ENCODE measurements around the gene HNRNPF.

The HNRNPF gene

GRCh38 chr10:43380610-43381222 lies 28.3 kb downstream of the HNRNPF start:
- Histone ChIP-seq H3K9me3 (ENCODE audit: control insufficient read depth in 1 of 2, low read length in 2 of 2) (no peaks in the 10 kb centered on the region), H3K9ac (ENCODE audit: low read depth in 1 of 2, low read length in 2 of 2) (no peak overlapping the region), H3K27ac (ENCODE audit: low read depth, low read length) (no peak overlapping the region), H3K36me3 (ENCODE audit: control insufficient read depth in 1 of 2, insufficient read depth in 2 of 2, low read length in 2 of 2) (peaks cover 0 to 3% of the 10 kb centered on the region in 2 donors), H3K27me3 (ENCODE audit: control insufficient read depth in 1 of 2, insufficient read depth in 2 of 2, low read length in 2 of 2) (no peaks in the 10 kb centered on the region), H3K4me3 (ENCODE audit: low read depth in 1 of 2, low read length in 2 of 2) (no peak overlapping the region), H3K4me1 (ENCODE audit: control insufficient read depth in 1 of 2, insufficient read depth in 2 of 2, low read length in 2 of 2) (no peaks in the 10 kb centered on the region)

GRCh38 chr10:43377424-43377883 lies 31.5 kb downstream of the HNRNPF start:
- H3K9me3 ChIP-seq (ENCODE audit: control insufficient read depth in 1 of 2, low read length in 2 of 2): no peaks in the 10 kb centered on the region
- no peak overlapping the region for H3K4me3 ChIP-seq (ENCODE audit: low read depth in 1 of 2, low read length in 2 of 2)
- no peak overlapping the region for H3K27ac ChIP-seq (ENCODE audit: low read depth, low read length)
- H3K36me3 ChIP-seq (ENCODE audit: control insufficient read depth in 1 of 2, insufficient read depth in 2 of 2, low read length in 2 of 2): no peaks in the 10 kb centered on the region
- H3K27me3 ChIP-seq (ENCODE audit: control insufficient read depth in 1 of 2, insufficient read depth in 2 of 2, low read length in 2 of 2): no peaks in the 10 kb centered on the region
- no peaks in the 10 kb centered on the region for H3K4me1 ChIP-seq (ENCODE audit: control insufficient read depth in 1 of 2, insufficient read depth in 2 of 2, low read length in 2 of 2)
- no peak overlapping the region for H3K9ac ChIP-seq (ENCODE audit: low read depth in 1 of 2, low read length in 2 of 2)

- Histone ChIP-seq H3K9ac (ENCODE audit: low read depth in 1 of 2, low read length in 2 of 2) (no peak overlapping the region), H3K4me3 (ENCODE audit: low read depth in 1 of 2, low read length in 2 of 2) (no peak overlapping the region), H3K36me3 (ENCODE audit: control insufficient read depth in 1 of 2, insufficient read depth in 2 of 2, low read length in 2 of 2) (no peaks in the 10 kb centered on the region), H3K4me1 (ENCODE audit: control insufficient read depth in 1 of 2, insufficient read depth in 2 of 2, low read length in 2 of 2) (no peaks in the 10 kb centered on the region), H3K9me3 (ENCODE audit: control insufficient read depth in 1 of 2, low read length in 2 of 2) (no peaks in the 10 kb centered on the region), H3K27ac (ENCODE audit: low read depth, low read length) (no peak overlapping the region), H3K27me3 (ENCODE audit: control insufficient read depth in 1 of 2, insufficient read depth in 2 of 2, low read length in 2 of 2) (no peaks in the 10 kb centered on the region)
Observed at GRCh38 chr10:43376828-43377423, 32.1 kb downstream of the HNRNPF start.

- Histone ChIP-seq H3K4me1 (ENCODE audit: control insufficient read depth in 1 of 2, insufficient read depth in 2 of 2, low read length in 2 of 2) (no peaks in the 10 kb centered on the region), H3K9me3 (ENCODE audit: control insufficient read depth in 1 of 2, low read length in 2 of 2) (no peaks in the 10 kb centered on the region), H3K36me3 (ENCODE audit: control insufficient read depth in 1 of 2, insufficient read depth in 2 of 2, low read length in 2 of 2) (no peaks in the 10 kb centered on the region), H3K27me3 (ENCODE audit: control insufficient read depth in 1 of 2, insufficient read depth in 2 of 2, low read length in 2 of 2) (no peaks in the 10 kb centered on the region), H3K4me3 (ENCODE audit: low read depth in 1 of 2, low read length in 2 of 2) (no peak overlapping the region), H3K9ac (ENCODE audit: low read depth in 1 of 2, low read length in 2 of 2) (no peak overlapping the region), H3K27ac (ENCODE audit: low read depth, low read length) (no peak overlapping the region)
Observed at GRCh38 chr10:43376046-43376635, 32.8 kb downstream of the HNRNPF start.

GRCh38 chr10:43375401-43376020 lies 33.5 kb downstream of the HNRNPF start:
- Histone ChIP-seq H3K36me3 (ENCODE audit: control insufficient read depth in 1 of 2, insufficient read depth in 2 of 2, low read length in 2 of 2) (no peaks in the 10 kb centered on the region), H3K27ac (ENCODE audit: low read depth, low read length) (no peak overlapping the region), H3K4me1 (ENCODE audit: control insufficient read depth in 1 of 2, insufficient read depth in 2 of 2, low read length in 2 of 2) (no peaks in the 10 kb centered on the region), H3K4me3 (ENCODE audit: low read depth in 1 of 2, low read length in 2 of 2) (no peak overlapping the region), H3K9ac (ENCODE audit: low read depth in 1 of 2, low read length in 2 of 2) (no peak overlapping the region), H3K9me3 (ENCODE audit: control insufficient read depth in 1 of 2, low read length in 2 of 2) (no peaks in the 10 kb centered on the region), H3K27me3 (ENCODE audit: control insufficient read depth in 1 of 2, insufficient read depth in 2 of 2, low read length in 2 of 2) (no peaks in the 10 kb centered on the region)

GRCh38 chr10:43374194-43374593 lies 34.8 kb downstream of the HNRNPF start:
- Histone ChIP-seq H3K9me3 (ENCODE audit: control insufficient read depth in 1 of 2, low read length in 2 of 2) (no peaks in the 10 kb centered on the region), H3K4me1 (ENCODE audit: control insufficient read depth in 1 of 2, insufficient read depth in 2 of 2, low read length in 2 of 2) (no peaks in the 10 kb centered on the region), H3K36me3 (ENCODE audit: control insufficient read depth in 1 of 2, insufficient read depth in 2 of 2, low read length in 2 of 2) (no peaks in the 10 kb centered on the region), H3K27me3 (ENCODE audit: control insufficient read depth in 1 of 2, insufficient read depth in 2 of 2, low read length in 2 of 2) (no peaks in the 10 kb centered on the region), H3K27ac (ENCODE audit: low read depth, low read length) (no peak overlapping the region), H3K9ac (ENCODE audit: low read depth in 1 of 2, low read length in 2 of 2) (no peak overlapping the region), H3K4me3 (ENCODE audit: low read depth in 1 of 2, low read length in 2 of 2) (no peak overlapping the region)

GRCh38 chr10:43373461-43373860 lies 35.5 kb downstream of the HNRNPF start:
- H3K9ac ChIP-seq (ENCODE audit: low read depth in 1 of 2, low read length in 2 of 2): no peak overlapping the region
- H3K4me3 ChIP-seq (ENCODE audit: low read depth in 1 of 2, low read length in 2 of 2): no peak overlapping the region
- H3K4me1 ChIP-seq (ENCODE audit: control insufficient read depth in 1 of 2, insufficient read depth in 2 of 2, low read length in 2 of 2): no peaks in the 10 kb centered on the region
- no peaks in the 10 kb centered on the region for H3K27me3 ChIP-seq (ENCODE audit: control insufficient read depth in 1 of 2, insufficient read depth in 2 of 2, low read length in 2 of 2)
- H3K9me3 ChIP-seq (ENCODE audit: control insufficient read depth in 1 of 2, low read length in 2 of 2): no peaks in the 10 kb centered on the region
- H3K27ac ChIP-seq (ENCODE audit: low read depth, low read length): no peak overlapping the region
- H3K36me3 ChIP-seq (ENCODE audit: control insufficient read depth in 1 of 2, insufficient read depth in 2 of 2, low read length in 2 of 2): no peaks in the 10 kb centered on the region

GRCh38 chr10:43372765-43373361 lies 36.1 kb downstream of the HNRNPF start:
- no peak overlapping the region for H3K4me3 ChIP-seq (ENCODE audit: low read depth in 1 of 2, low read length in 2 of 2)
- no peaks in the 10 kb centered on the region for H3K27me3 ChIP-seq (ENCODE audit: control insufficient read depth in 1 of 2, insufficient read depth in 2 of 2, low read length in 2 of 2)
- no peaks in the 10 kb centered on the region for H3K4me1 ChIP-seq (ENCODE audit: control insufficient read depth in 1 of 2, insufficient read depth in 2 of 2, low read length in 2 of 2)
- no peak overlapping the region for H3K27ac ChIP-seq (ENCODE audit: low read depth, low read length)
- H3K9me3 ChIP-seq (ENCODE audit: control insufficient read depth in 1 of 2, low read length in 2 of 2): no peaks in the 10 kb centered on the region
- H3K9ac ChIP-seq (ENCODE audit: low read depth in 1 of 2, low read length in 2 of 2): no peak overlapping the region
- no peaks in the 10 kb centered on the region for H3K36me3 ChIP-seq (ENCODE audit: control insufficient read depth in 1 of 2, insufficient read depth in 2 of 2, low read length in 2 of 2)

GRCh38 chr10:43371418-43371817 lies 37.6 kb downstream of the HNRNPF start, which contains the start of gene FXYD4:
TSS of gene FXYD4 (plus strand) at chr10:43371636. CDS start at chr10:43373747, 2,111 bp downstream.
- Histone ChIP-seq H3K36me3 (ENCODE audit: control insufficient read depth in 1 of 2, insufficient read depth in 2 of 2, low read length in 2 of 2) (no peaks in the 10 kb centered on the region), H3K4me1 (ENCODE audit: control insufficient read depth in 1 of 2, insufficient read depth in 2 of 2, low read length in 2 of 2) (no peaks in the 10 kb centered on the region), H3K9me3 (ENCODE audit: control insufficient read depth in 1 of 2, low read length in 2 of 2) (no peaks in the 10 kb centered on the region), H3K27me3 (ENCODE audit: control insufficient read depth in 1 of 2, insufficient read depth in 2 of 2, low read length in 2 of 2) (no peaks in the 10 kb centered on the region), H3K4me3 (ENCODE audit: low read depth in 1 of 2, low read length in 2 of 2) (no peak within 1 kb of the TSS), H3K9ac (ENCODE audit: low read depth in 1 of 2, low read length in 2 of 2) (no peak within 1 kb of the TSS), H3K27ac (ENCODE audit: low read depth, low read length) (no peak within 1 kb of the TSS)

GRCh38 chr10:43370671-43371215 lies 38.2 kb downstream of the HNRNPF start:
- no peaks in the 10 kb centered on the region for H3K9me3 ChIP-seq (ENCODE audit: control insufficient read depth in 1 of 2, low read length in 2 of 2)
- H3K4me3 ChIP-seq (ENCODE audit: low read depth in 1 of 2, low read length in 2 of 2): no peak overlapping the region
- no peaks in the 10 kb centered on the region for H3K27me3 ChIP-seq (ENCODE audit: control insufficient read depth in 1 of 2, insufficient read depth in 2 of 2, low read length in 2 of 2)
- H3K27ac ChIP-seq (ENCODE audit: low read depth, low read length): no peak overlapping the region
- no peaks in the 10 kb centered on the region for H3K4me1 ChIP-seq (ENCODE audit: control insufficient read depth in 1 of 2, insufficient read depth in 2 of 2, low read length in 2 of 2)
- H3K36me3 ChIP-seq (ENCODE audit: control insufficient read depth in 1 of 2, insufficient read depth in 2 of 2, low read length in 2 of 2): no peaks in the 10 kb centered on the region
- no peak overlapping the region for H3K9ac ChIP-seq (ENCODE audit: low read depth in 1 of 2, low read length in 2 of 2)
